BJ (cell line): Measurements from ENCODE around the gene BCAT1. TPM values are rescaled to one million over a fixed set of nuclear protein-coding genes. Genes with fewer than 3 reads are reported as not detected.
A peak's percentile ranks its signal among the peaks of the same experiment; 100 is the strongest.
"Not testable (repeated sequence)": the region's sequence is repeated elsewhere in the genome, so short reads cannot be mapped to it uniquely, and the experiment has no call there.

ENCODE experiments used
- CTCF ChIA-PET: fragments of 350-600 bp; formaldehyde crosslinking; extraction: SDS; loops from one replicate; lab custom pipeline; 2021; ENCODE audit warnings: antibody characterized with exemption, inconsistent platforms; lab: Yijun Ruan, JAX
- POLR2A ChIA-PET: fragments of 300-600 bp; sonication (Branson Sonifier 250); formaldehyde crosslinking; extraction: SDS; loops from one replicate; lab custom pipeline; 2021; ENCODE audit warnings: antibody characterized with exemption; lab: Charles Lee
- DNase-seq: peaks from one replicate; pipeline ENCODE4 v3.0.0-alpha.2; 2011; ENCODE audit warnings: low read depth
- H3K27me3 ChIP-seq: 2 replicates; pipeline ENCODE4 v1.6.0; 2011; ENCODE audit warnings: low read length; ENCODE audit not compliant: control insufficient read depth, insufficient read depth
- H3K36me3 ChIP-seq: 2 replicates; pipeline ENCODE4 v1.5.1; 2011; ENCODE audit warnings: low read length; ENCODE audit not compliant: control insufficient read depth, insufficient read depth
- H3K4me3 ChIP-seq: 2 replicates; pipeline ENCODE4 v1.5.1; 2011; ENCODE audit warnings: low read depth, mild to moderate bottlenecking, control low read depth, low read length
- CTCF ChIP-seq: IDR thresholded peaks from 2 replicates; pipeline ENCODE4 v1.5.1; 2011; ENCODE audit warnings: low read depth, mild to moderate bottlenecking, control low read depth, inconsistent platforms, low read length, moderate library complexity; ENCODE audit not compliant: insufficient read depth
- polyA plus RNA-seq: library from polyadenylated mRNA; depleted of rRNA; stranded (reverse); fragments of >200 nt; gene quantifications from 2 replicates; pipeline ENCODE4 v1.2.3, GENCODE V29; 2011

BCAT1 gene
- polyA plus RNA-seq, 1 experiment, result 13.2 TPM

- POLR2A ChIA-PET, result interaction anchor here (0.6 kb wide), 2 partner anchors 10 to 33 kb away, joined by 3 read pairs; no protein-coding TSS in a partner anchor
- no peak for TF ChIP-seq CTCF
- no peaks in the 10 kb centered on the region for H3K27me3 ChIP-seq
- no peak overlapping the region for H3K4me3 ChIP-seq
- no peaks in the 10 kb centered on the region for H3K36me3 ChIP-seq
- DNase-seq, result peak; percentile 76
- CTCF ChIA-PET, result interaction anchor here (0.6 kb wide), 1 partner anchor 43 kb away, joined by 3 read pairs; no protein-coding TSS in a partner anchor
Measured at GRCh38 chr12:24911271-24911791, 37.6 kb downstream of the BCAT1 start.

GRCh38 chr12:24910192-24910591 lies 38.7 kb downstream of the BCAT1 start:
- H3K27me3 ChIP-seq, H3K36me3 ChIP-seq, POLR2A ChIA-PET: not testable (repeated sequence)

GRCh38 chr12:24909667-24910066 lies 39.2 kb downstream of the BCAT1 start:
- ChIA-PET POLR2A (no interaction called here), CTCF (no interaction called here)
- TF ChIP-seq CTCF, result no peak
- no peaks in the 10 kb centered on the region for H3K27me3 ChIP-seq
- H3K36me3 ChIP-seq, result no peaks in the 10 kb centered on the region
- H3K4me3 ChIP-seq, result no peak overlapping the region
- peak; percentile 57 for DNase-seq

More at GRCh38 chr12:24910192-24910591, 38.7 kb downstream of the BCAT1 start:
- CTCF ChIA-PET, DNase-seq, H3K4me3 ChIP-seq: not testable (repeated sequence)

- POLR2A ChIA-PET, result no interaction called here
- CTCF ChIA-PET, result no interaction called here
- Histone ChIP-seq H3K36me3 (no peaks in the 10 kb centered on the region), H3K4me3 (no peak overlapping the region), H3K27me3 (no peaks in the 10 kb centered on the region)
- no peak for DNase-seq
- TF ChIP-seq CTCF, result no peak
Measured at GRCh38 chr12:24907464-24907863, 41.4 kb downstream of the BCAT1 start.

- no peak for TF ChIP-seq CTCF
- no peak for DNase-seq
- ChIA-PET CTCF (interaction anchor here (0.7 kb wide), 1 partner anchor 38 kb away, joined by 3 read pairs; no protein-coding TSS in a partner anchor), POLR2A (no interaction called here)
- Histone ChIP-seq H3K36me3 (no peaks in the 10 kb centered on the region), H3K27me3 (no peaks in the 10 kb centered on the region), H3K4me3 (no peak overlapping the region)
Measured at GRCh38 chr12:24906141-24906540, 42.8 kb downstream of the BCAT1 start.

GRCh38 chr12:24905431-24905830 lies 43.5 kb downstream of the BCAT1 start:
- DNase-seq, result no peak
- ChIA-PET POLR2A (no interaction called here), CTCF (no interaction called here)
- Histone ChIP-seq H3K36me3 (no peaks in the 10 kb centered on the region), H3K4me3 (no peak overlapping the region), H3K27me3 (no peaks in the 10 kb centered on the region)
- TF ChIP-seq CTCF, result no peak
